ENCODE data around the gene SMARCAL1. TPM values are rescaled to one million over a fixed set of nuclear protein-coding genes. Genes with fewer than 3 reads are reported as not detected.

SMARCAL1 gene
- total and polyA plus RNA-seq, 2 of the 13 experiments (the other 11 are each of a cell fraction or from before 2014, with no cell fraction given): 12.7 to 21.3 TPM

GRCh38 chr2:216392018-216392562, 20.2 kb upstream of the SMARCAL1 start (continued):
- TF ChIP-seq ZBTB46 (CRISPR knock-in tag; IDR thresholded peaks at IDR 0.05; ENCODE audit: borderline replicate concordance): no peak
- TF ChIP-seq ZNF230 (CRISPR knock-in tag; IDR thresholded peaks at IDR 0.05): no peak
- TF ChIP-seq KAT8 (CRISPR knock-in tag; IDR thresholded peaks at IDR 0.05): no peak
- no peak for TF ChIP-seq ZNF7 (CRISPR knock-in tag; IDR thresholded peaks at IDR 0.05)
- TF ChIP-seq ZNF619 (CRISPR knock-in tag; IDR thresholded peaks at IDR 0.05): no peak
- TF ChIP-seq ZNF350 (CRISPR knock-in tag; IDR thresholded peaks at IDR 0.05; ENCODE audit: borderline replicate concordance, low read depth): no peak
- no peak for TF ChIP-seq ZSCAN5A (CRISPR knock-in tag; IDR thresholded peaks at IDR 0.05; ENCODE audit: borderline replicate concordance)
- no peak for TF ChIP-seq ZNF567 (CRISPR knock-in tag; IDR thresholded peaks at IDR 0.05; ENCODE audit: borderline replicate concordance)
- no peak for TF ChIP-seq MXI1 (IDR thresholded peaks at IDR 0.05; ENCODE audit: borderline replicate concordance, low read depth, low read length)
- TF ChIP-seq E2F1 (CRISPR knock-in tag; IDR thresholded peaks at IDR 0.05): no peak
- no peak for TF ChIP-seq ZNF670 (CRISPR knock-in tag; IDR thresholded peaks at IDR 0.05; ENCODE audit: borderline replicate concordance)
- no peak for TF ChIP-seq ZNF687 (CRISPR knock-in tag; IDR thresholded peaks at IDR 0.05)
